B cell (primary cell): ENCODE measurements around the gene CDC37.
"Not testable (repeated sequence)": the region's sequence is repeated elsewhere in the genome, so short reads cannot be mapped to it uniquely, and the experiment has no call there.

Source experiments
- EZH2 ChIP-seq: IDR thresholded peaks from 2 replicates; pipeline ENCODE4 v1.6.1; 2012; ENCODE audit warnings: borderline replicate concordance, low read depth, mild to moderate bottlenecking, moderate library complexity, low read length; ENCODE audit not compliant: insufficient read depth, poor library complexity, severe bottlenecking
- TF ChIP-seq, protein P1 (sequence below): fragments of 200-600 bp; IDR thresholded peaks from one replicate; pipeline ENCODE4 v1.8.0; 2022; ENCODE audit warnings: antibody characterized with exemption, mild to moderate bottlenecking

DNA sequence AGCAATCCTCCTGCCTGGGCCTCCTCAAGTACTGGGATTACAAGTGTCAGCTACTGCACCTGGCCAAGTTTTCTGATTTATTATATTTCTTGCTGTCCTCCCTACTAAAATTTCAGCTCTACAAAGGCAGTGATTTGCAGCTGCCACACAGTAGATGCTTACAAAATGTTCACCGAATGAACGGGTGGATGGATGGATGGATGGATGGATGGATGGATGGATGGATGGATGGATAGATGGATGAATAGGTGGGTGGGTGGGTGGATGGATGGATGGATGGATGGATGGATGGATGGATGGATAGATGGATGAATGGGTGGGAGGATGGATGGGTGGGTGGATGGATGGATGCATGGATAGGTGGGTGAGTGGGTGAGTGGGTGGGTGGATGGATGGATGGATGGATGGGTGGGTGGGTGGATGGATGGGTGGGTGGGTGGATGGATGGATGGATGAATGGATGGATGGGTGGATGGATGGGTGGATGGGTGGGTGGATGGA, 26.2 kb downstream of the CDC37 start:
- TF ChIP-seq, protein P1, sequence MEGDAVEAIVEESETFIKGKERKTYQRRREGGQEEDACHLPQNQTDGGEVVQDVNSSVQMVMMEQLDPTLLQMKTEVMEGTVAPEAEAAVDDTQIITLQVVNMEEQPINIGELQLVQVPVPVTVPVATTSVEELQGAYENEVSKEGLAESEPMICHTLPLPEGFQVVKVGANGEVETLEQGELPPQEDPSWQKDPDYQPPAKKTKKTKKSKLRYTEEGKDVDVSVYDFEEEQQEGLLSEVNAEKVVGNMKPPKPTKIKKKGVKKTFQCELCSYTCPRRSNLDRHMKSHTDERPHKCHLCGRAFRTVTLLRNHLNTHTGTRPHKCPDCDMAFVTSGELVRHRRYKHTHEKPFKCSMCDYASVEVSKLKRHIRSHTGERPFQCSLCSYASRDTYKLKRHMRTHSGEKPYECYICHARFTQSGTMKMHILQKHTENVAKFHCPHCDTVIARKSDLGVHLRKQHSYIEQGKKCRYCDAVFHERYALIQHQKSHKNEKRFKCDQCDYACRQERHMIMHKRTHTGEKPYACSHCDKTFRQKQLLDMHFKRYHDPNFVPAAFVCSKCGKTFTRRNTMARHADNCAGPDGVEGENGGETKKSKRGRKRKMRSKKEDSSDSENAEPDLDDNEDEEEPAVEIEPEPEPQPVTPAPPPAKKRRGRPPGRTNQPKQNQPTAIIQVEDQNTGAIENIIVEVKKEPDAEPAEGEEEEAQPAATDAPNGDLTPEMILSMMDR: not testable (repeated sequence)
- TF ChIP-seq EZH2: not testable (repeated sequence)
